Spleen (tissue), 7 donors: ENCODE measurements around the gene C12orf60.

Experiments
- POLR2A ChIP-seq, 3 donors: fragments of 450-650 bp; IDR thresholded peaks; one replicate each; pipeline ENCODE4 v1.5.1; 2017; ENCODE audit warnings: antibody characterized with exemption in 3 of 3, mild to moderate bottlenecking in 1 of 3
- TF ChIP-seq, protein P1 (sequence below), 11 experiments: fragments of 200-600 bp in 7 of 11; fragments of 450-650 bp in 4 of 11; sonication (generic) in 4 of 11; IDR thresholded peaks in 8 of 11; conservative IDR thresholded peaks in 3 of 11; 1 replicate in 7 of 11; 2 replicates in 4 of 11; pipeline versions ENCODE4 v1.4.0 to v1.8.0; 2016 to 2021; ENCODE audit warnings: antibody characterized with exemption in 11 of 11, inconsistent platforms in 4 of 11, mild to moderate bottlenecking in 1 of 11
- donor health status: DM: no; HTN: no; CAD: no; lungs with moderate emphysema.
- donor health status: DM: no; HTN: no; CAD: no.
- donor health status: DM: no; HTN: no; CAD: no.

DNA sequence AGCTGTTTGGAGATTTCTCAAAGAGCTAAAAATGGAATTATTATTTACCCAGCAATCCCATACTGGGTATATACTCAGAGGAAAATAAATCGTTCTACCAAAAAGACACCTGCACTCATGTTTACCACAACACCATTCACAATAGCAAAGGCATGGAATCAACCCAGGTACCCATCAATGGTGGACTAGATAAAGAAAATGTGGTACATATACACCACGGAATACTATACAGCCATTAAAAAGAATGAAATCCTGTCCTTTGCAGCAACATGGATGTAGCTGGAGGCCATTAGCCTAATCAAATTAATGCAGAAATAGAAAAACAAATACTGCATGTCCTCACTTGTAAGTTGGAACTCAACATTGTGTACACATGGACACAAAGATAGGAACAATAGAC is 38.1 kb upstream of the C12orf60 start:
- TF ChIP-seq, protein P1, sequence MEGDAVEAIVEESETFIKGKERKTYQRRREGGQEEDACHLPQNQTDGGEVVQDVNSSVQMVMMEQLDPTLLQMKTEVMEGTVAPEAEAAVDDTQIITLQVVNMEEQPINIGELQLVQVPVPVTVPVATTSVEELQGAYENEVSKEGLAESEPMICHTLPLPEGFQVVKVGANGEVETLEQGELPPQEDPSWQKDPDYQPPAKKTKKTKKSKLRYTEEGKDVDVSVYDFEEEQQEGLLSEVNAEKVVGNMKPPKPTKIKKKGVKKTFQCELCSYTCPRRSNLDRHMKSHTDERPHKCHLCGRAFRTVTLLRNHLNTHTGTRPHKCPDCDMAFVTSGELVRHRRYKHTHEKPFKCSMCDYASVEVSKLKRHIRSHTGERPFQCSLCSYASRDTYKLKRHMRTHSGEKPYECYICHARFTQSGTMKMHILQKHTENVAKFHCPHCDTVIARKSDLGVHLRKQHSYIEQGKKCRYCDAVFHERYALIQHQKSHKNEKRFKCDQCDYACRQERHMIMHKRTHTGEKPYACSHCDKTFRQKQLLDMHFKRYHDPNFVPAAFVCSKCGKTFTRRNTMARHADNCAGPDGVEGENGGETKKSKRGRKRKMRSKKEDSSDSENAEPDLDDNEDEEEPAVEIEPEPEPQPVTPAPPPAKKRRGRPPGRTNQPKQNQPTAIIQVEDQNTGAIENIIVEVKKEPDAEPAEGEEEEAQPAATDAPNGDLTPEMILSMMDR (IDR thresholded peaks at IDR 0.05 in 8 of 11, conservative IDR thresholded peaks at IDR 0.05 in 3 of 11) = no peak
- TF ChIP-seq POLR2A (IDR thresholded peaks at IDR 0.05) = no peak
